Loucy (cell line): ENCODE results near the gene CSTPP1.

Experiments used
- CTCF ChIP-seq: fragments of 200-600 bp; sonication (generic); conservative IDR thresholded peaks from 2 replicates; pipeline ENCODE4 v1.5.1; 2014; ENCODE audit warnings: mild to moderate bottlenecking, antibody characterized with exemption, low read length
- EZH2phosphoT487 ChIP-seq: fragments of 200-600 bp; IDR thresholded peaks from 2 replicates; pipeline ENCODE4 v1.6.1; 2018; ENCODE audit warnings: antibody characterized with exemption, mild to moderate bottlenecking, moderate library complexity, borderline replicate concordance

DNA sequence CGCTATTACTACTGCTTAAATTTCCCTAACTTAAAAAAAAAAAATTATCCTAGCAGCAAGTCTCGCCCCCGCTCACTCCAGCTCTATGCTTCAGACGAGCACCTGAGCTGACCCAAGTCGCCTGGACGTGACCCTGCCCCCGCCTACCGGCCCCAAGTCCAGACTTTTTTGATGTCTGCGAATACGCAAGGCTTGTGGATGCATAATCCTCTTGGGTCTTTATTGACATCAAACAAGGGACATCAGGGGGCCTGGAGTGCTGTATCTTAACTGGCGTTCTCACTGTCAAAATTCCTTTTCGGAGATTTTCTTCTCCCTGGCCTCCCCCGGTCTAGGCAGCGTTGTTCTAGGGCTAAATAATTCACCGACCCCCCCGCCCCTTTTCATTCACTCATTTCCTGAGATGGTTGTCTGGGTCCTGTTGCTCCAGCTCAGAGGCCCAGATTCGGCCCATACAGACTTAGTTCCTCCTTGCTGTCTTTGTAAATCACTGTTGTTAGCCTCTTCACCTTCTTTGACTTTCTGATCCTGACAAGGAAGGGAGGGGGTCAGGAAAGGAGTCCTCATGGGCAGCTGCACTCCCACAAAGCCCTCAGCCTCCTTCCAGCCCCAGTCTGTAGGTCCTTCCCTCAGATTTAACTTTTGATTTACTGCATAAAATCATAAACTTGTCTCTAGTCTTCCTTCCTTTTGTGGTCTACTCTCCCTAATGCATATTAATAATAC is 17.6 kb upstream of the CSTPP1 start:
- TF ChIP-seq CTCF (no peak), EZH2phosphoT487 (no peak)
